HEK293 (cell line): Measurements from ENCODE around the gene PEX14.

Experiments used
- KLF1 ChIP-seq: fragments of 450-650 bp; formaldehyde crosslinking; IDR thresholded peaks from 2 replicates; pipeline ENCODE4 v1.5.1; 2016; ENCODE audit warnings: missing biosample characterization, missing genetic modification characterization
- PRDM1 ChIP-seq: fragments of 450-650 bp; formaldehyde crosslinking; IDR thresholded peaks from 2 replicates; pipeline ENCODE4; 2016; ENCODE audit warnings: missing biosample characterization, missing genetic modification characterization
- SP2 ChIP-seq: fragments of 450-650 bp; formaldehyde crosslinking; IDR thresholded peaks from 2 replicates; pipeline ENCODE4 v1.5.1; 2016; ENCODE audit warnings: missing biosample characterization, missing genetic modification characterization
- ZBTB17 ChIP-seq: fragments of 450-650 bp; formaldehyde crosslinking; IDR thresholded peaks from 2 replicates; pipeline ENCODE4 v1.5.1; 2016; ENCODE audit warnings: missing biosample characterization, missing genetic modification characterization
- ZEB2 ChIP-seq: fragments of 450-650 bp; formaldehyde crosslinking; IDR thresholded peaks from 2 replicates; pipeline ENCODE4 v1.5.1; 2016; ENCODE audit warnings: missing biosample characterization, missing genetic modification characterization
- ZFHX2 ChIP-seq: fragments of 450-650 bp; formaldehyde crosslinking; conservative IDR thresholded peaks from 2 replicates; pipeline ENCODE4 v1.5.1; 2016; ENCODE audit warnings: missing biosample characterization, missing genetic modification characterization
- ZFP69B ChIP-seq: fragments of 450-650 bp; formaldehyde crosslinking; IDR thresholded peaks from 2 replicates; pipeline ENCODE4 v1.5.1; 2016; ENCODE audit warnings: missing biosample characterization, missing genetic modification characterization
- ZNF2 ChIP-seq: fragments of 450-650 bp; formaldehyde crosslinking; IDR thresholded peaks from 2 replicates; pipeline ENCODE4 v1.5.1; 2016; ENCODE audit warnings: missing biosample characterization, missing genetic modification characterization
- ZNF366 ChIP-seq: fragments of 450-650 bp; formaldehyde crosslinking; conservative IDR thresholded peaks from 2 replicates; pipeline ENCODE4 v1.5.1; 2016; ENCODE audit warnings: missing biosample characterization, missing genetic modification characterization
- ZNF530 ChIP-seq: fragments of 450-650 bp; formaldehyde crosslinking; IDR thresholded peaks from 2 replicates; pipeline ENCODE4 v1.5.1; 2016; ENCODE audit warnings: low read depth, missing biosample characterization, missing genetic modification characterization
- ZNF629 ChIP-seq: fragments of 450-650 bp; formaldehyde crosslinking; IDR thresholded peaks from 2 replicates; pipeline ENCODE4 v1.5.1; 2017; ENCODE audit warnings: missing biosample characterization, missing genetic modification characterization
- ZNF768 ChIP-seq: fragments of 450-650 bp; formaldehyde crosslinking; IDR thresholded peaks from 2 replicates; pipeline ENCODE4 v1.5.1; 2018; ENCODE audit warnings: missing biosample characterization, mild to moderate bottlenecking, missing genetic modification characterization
- ZSCAN16 ChIP-seq: fragments of 450-650 bp; formaldehyde crosslinking; IDR thresholded peaks from 2 replicates; pipeline ENCODE4 v1.5.1; 2016; ENCODE audit warnings: missing biosample characterization, missing genetic modification characterization
- ZSCAN30 ChIP-seq: fragments of 450-650 bp; IDR thresholded peaks from 2 replicates; pipeline ENCODE4 v1.5.1; 2018; ENCODE audit warnings: missing biosample characterization, mild to moderate bottlenecking, missing genetic modification characterization, moderate library complexity
- TF ChIP-seq, protein P1 (sequence below): fragments of 450-650 bp; formaldehyde crosslinking; IDR thresholded peaks from 2 replicates; pipeline ENCODE4 v1.5.1; 2016; ENCODE audit warnings: missing biosample characterization, missing genetic modification characterization
- TF ChIP-seq, protein P2 (sequence below): fragments of 450-650 bp; formaldehyde crosslinking; IDR thresholded peaks from 2 replicates; pipeline ENCODE4 v1.5.1; 2016; ENCODE audit warnings: missing biosample characterization, missing genetic modification characterization
- TF ChIP-seq, protein P3 (sequence below): fragments of 450-650 bp; formaldehyde crosslinking; IDR thresholded peaks from 2 replicates; pipeline ENCODE4 v1.5.1; 2016; ENCODE audit warnings: missing biosample characterization, missing genetic modification characterization, borderline replicate concordance
- TF ChIP-seq, protein P4 (sequence below): fragments of 450-650 bp; formaldehyde crosslinking; IDR thresholded peaks from 2 replicates; pipeline ENCODE4 v1.5.1; 2016; ENCODE audit warnings: missing biosample characterization, missing genetic modification characterization
- TF ChIP-seq, protein P5 (sequence below): fragments of 450-650 bp; formaldehyde crosslinking; IDR thresholded peaks from 2 replicates; pipeline ENCODE4 v1.5.1; 2017; ENCODE audit warnings: missing biosample characterization, missing genetic modification characterization
- TF ChIP-seq, protein P6 (sequence below): fragments of 450-650 bp; formaldehyde crosslinking; IDR thresholded peaks from 2 replicates; pipeline ENCODE4 v1.5.1; 2016; ENCODE audit warnings: missing biosample characterization, missing genetic modification characterization

The PEX14 gene

DNA sequence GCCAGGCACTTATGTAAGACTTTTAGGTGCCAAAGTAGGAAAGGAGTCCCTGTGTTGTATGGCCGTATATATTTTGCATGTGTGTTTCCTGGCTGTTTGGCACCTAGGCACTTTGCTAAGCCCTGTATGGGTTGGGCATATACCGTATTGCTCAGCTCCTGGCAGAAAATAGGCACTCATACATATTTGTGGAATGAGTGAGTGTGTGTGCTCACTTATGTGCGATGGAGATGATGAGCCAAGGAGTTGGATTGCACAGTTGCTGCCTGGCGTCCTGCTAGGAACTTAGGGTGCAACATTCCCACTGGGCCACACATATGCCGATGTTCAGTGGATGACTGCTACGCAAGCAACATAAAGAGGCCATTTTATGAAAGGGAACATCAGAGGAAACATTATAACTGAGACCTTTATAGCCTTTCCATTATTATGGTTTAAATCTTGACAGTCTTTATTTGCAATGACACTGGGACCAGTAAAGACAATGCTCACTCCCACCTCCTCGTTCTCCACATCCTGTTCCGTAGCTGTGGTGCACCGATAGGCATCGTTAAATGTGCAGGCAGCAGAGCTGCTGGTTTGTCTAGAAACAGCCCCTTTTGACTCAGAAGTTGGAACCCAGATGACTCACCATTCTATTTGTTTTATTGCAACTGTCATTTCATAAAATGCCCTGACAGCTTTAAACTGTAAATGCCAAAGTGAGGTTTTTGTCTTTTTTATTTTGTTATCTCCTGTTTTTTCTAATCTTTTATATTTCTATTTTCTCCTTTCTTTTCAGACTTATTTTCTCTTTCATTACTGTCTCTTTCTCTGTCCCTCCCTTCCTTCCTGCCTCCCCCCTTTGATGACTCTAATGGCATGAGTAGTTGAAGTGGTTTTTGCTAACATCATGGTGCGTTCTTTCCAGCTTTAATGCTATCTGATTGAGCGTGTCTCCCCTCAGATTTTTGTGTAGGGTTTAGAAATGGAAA, 36.1 kb downstream of the PEX14 start (continued):
- TF ChIP-seq, protein P1, sequence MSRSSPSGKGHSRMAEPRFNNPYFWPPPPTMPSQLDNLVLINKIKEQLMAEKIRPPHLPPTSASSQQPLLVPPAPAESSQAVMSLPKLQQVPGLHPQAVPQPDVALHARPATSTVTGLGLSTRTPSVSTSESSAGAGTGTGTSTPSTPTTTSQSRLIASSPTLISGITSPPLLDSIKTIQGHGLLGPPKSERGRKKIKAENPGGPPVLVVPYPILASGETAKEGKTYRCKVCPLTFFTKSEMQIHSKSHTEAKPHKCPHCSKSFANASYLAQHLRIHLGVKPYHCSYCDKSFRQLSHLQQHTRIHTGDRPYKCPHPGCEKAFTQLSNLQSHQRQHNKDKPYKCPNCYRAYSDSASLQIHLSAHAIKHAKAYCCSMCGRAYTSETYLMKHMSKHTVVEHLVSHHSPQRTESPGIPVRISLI (tag by site-specific recombination) = no peak
- TF ChIP-seq, protein P2, sequence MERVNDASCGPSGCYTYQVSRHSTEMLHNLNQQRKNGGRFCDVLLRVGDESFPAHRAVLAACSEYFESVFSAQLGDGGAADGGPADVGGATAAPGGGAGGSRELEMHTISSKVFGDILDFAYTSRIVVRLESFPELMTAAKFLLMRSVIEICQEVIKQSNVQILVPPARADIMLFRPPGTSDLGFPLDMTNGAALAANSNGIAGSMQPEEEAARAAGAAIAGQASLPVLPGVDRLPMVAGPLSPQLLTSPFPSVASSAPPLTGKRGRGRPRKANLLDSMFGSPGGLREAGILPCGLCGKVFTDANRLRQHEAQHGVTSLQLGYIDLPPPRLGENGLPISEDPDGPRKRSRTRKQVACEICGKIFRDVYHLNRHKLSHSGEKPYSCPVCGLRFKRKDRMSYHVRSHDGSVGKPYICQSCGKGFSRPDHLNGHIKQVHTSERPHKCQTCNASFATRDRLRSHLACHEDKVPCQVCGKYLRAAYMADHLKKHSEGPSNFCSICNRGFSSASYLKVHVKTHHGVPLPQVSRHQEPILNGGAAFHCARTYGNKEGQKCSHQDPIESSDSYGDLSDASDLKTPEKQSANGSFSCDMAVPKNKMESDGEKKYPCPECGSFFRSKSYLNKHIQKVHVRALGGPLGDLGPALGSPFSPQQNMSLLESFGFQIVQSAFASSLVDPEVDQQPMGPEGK = peak; percentile 62
- TF ChIP-seq, protein P3, sequence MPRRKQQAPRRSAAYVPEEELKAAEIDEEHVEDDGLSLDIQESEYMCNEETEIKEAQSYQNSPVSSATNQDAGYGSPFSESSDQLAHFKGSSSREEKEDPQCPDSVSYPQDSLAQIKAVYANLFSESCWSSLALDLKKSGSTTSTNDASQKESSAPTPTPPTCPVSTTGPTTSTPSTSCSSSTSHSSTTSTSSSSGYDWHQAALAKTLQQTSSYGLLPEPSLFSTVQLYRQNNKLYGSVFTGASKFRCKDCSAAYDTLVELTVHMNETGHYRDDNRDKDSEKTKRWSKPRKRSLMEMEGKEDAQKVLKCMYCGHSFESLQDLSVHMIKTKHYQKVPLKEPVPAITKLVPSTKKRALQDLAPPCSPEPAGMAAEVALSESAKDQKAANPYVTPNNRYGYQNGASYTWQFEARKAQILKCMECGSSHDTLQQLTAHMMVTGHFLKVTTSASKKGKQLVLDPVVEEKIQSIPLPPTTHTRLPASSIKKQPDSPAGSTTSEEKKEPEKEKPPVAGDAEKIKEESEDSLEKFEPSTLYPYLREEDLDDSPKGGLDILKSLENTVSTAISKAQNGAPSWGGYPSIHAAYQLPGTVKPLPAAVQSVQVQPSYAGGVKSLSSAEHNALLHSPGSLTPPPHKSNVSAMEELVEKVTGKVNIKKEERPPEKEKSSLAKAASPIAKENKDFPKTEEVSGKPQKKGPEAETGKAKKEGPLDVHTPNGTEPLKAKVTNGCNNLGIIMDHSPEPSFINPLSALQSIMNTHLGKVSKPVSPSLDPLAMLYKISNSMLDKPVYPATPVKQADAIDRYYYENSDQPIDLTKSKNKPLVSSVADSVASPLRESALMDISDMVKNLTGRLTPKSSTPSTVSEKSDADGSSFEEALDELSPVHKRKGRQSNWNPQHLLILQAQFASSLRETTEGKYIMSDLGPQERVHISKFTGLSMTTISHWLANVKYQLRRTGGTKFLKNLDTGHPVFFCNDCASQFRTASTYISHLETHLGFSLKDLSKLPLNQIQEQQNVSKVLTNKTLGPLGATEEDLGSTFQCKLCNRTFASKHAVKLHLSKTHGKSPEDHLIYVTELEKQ = peak; percentile 60; the same call in 1 of the 2 replicates
- TF ChIP-seq ZNF2 (tag by site-specific recombination) = 0 out of 2 replicates have a peak, but pooled peaks have one; percentile 24
- TF ChIP-seq ZSCAN16 (tag by site-specific recombination) = no peak
- peak; percentile 83 for TF ChIP-seq ZEB2 (tag by site-specific recombination)
- TF ChIP-seq PRDM1 = peak; percentile 94
- no peak for TF ChIP-seq ZNF530
- TF ChIP-seq, protein P4, sequence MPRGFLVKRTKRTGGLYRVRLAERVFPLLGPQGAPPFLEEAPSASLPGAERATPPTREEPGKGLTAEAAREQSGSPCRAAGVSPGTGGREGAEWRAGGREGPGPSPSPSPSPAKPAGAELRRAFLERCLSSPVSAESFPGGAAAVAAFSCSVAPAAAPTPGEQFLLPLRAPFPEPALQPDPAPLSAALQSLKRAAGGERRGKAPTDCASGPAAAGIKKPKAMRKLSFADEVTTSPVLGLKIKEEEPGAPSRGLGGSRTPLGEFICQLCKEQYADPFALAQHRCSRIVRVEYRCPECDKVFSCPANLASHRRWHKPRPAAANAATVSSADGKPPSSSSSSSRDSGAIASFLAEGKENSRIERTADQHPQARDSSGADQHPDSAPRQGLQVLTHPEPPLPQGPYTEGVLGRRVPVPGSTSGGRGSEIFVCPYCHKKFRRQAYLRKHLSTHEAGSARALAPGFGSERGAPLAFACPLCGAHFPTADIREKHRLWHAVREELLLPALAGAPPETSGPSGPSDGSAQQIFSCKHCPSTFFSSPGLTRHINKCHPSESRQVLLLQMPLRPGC (tag by site-specific recombination) = peak; percentile 63; the same call in 1 of the 2 replicates
- peak; percentile 18; the same call in 1 of the 2 replicates for TF ChIP-seq ZSCAN30
- peak; percentile 82 for TF ChIP-seq ZNF366 (tag by site-specific recombination)
- TF ChIP-seq ZBTB17 = peak; percentile 67
- TF ChIP-seq, protein P5, sequence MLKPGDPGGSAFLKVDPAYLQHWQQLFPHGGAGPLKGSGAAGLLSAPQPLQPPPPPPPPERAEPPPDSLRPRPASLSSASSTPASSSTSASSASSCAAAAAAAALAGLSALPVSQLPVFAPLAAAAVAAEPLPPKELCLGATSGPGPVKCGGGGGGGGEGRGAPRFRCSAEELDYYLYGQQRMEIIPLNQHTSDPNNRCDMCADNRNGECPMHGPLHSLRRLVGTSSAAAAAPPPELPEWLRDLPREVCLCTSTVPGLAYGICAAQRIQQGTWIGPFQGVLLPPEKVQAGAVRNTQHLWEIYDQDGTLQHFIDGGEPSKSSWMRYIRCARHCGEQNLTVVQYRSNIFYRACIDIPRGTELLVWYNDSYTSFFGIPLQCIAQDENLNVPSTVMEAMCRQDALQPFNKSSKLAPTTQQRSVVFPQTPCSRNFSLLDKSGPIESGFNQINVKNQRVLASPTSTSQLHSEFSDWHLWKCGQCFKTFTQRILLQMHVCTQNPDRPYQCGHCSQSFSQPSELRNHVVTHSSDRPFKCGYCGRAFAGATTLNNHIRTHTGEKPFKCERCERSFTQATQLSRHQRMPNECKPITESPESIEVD = peak; percentile 75
- peak; percentile 62 for TF ChIP-seq ZNF629 (tag by site-specific recombination)
- peak; percentile 72 for TF ChIP-seq ZFP69B
- TF ChIP-seq SP2 (tag by site-specific recombination) = peak; percentile 24; the same call in 1 of the 2 replicates
- TF ChIP-seq, protein P6, sequence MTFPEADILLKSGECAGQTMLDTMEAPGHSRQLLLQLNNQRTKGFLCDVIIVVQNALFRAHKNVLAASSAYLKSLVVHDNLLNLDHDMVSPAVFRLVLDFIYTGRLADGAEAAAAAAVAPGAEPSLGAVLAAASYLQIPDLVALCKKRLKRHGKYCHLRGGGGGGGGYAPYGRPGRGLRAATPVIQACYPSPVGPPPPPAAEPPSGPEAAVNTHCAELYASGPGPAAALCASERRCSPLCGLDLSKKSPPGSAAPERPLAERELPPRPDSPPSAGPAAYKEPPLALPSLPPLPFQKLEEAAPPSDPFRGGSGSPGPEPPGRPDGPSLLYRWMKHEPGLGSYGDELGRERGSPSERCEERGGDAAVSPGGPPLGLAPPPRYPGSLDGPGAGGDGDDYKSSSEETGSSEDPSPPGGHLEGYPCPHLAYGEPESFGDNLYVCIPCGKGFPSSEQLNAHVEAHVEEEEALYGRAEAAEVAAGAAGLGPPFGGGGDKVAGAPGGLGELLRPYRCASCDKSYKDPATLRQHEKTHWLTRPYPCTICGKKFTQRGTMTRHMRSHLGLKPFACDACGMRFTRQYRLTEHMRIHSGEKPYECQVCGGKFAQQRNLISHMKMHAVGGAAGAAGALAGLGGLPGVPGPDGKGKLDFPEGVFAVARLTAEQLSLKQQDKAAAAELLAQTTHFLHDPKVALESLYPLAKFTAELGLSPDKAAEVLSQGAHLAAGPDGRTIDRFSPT (tag by site-specific recombination) = 0 out of 2 replicates have a peak, but pooled peaks have one; percentile 21
- no peak for TF ChIP-seq KLF1 (tag by site-specific recombination)
- TF ChIP-seq ZFHX2 (tag by site-specific recombination) = 0 out of 2 replicates have a peak, but pooled peaks have one; percentile 8
- TF ChIP-seq ZNF768 = peak; percentile 69; the same call in 1 of the 2 replicates
